HepG2 (cell line): ENCODE results near the gene DIAPH3. TPM values are rescaled to one million over a fixed set of nuclear protein-coding genes. Genes with fewer than 3 reads are reported as not detected.

Source experiments
- FOXA1 ChIP-seq, 2 experiments: fragments of 450-650 bp in 1 of 2; sonication (generic) in 1 of 2; formaldehyde crosslinking in 1 of 2; IDR thresholded peaks; 2 replicates each; pipeline versions ENCODE4 v1.4.0 to v1.6.1; 2016 to 2020; ENCODE audit warnings: missing genetic modification reagents in 1 of 2
- HHEX ChIP-seq: IDR thresholded peaks from 2 replicates; pipeline ENCODE4 v1.6.1; 2016; ENCODE audit warnings: control low read depth
- IRF1 ChIP-seq: sonication (generic); formaldehyde crosslinking; IDR thresholded peaks from 2 replicates; pipeline ENCODE4 v1.4.0; 2020; ENCODE audit warnings: low read depth, mild to moderate bottlenecking, missing genetic modification reagents
- KDM5A ChIP-seq: fragments of 200-600 bp; sonication (generic); IDR thresholded peaks from 2 replicates; pipeline ENCODE4 v1.7.0; 2018; ENCODE audit warnings: antibody characterized with exemption, mild to moderate bottlenecking, low read length, borderline replicate concordance
- MXD1 ChIP-seq: sonication (generic); formaldehyde crosslinking; IDR thresholded peaks from 2 replicates; pipeline ENCODE4 v1.4.0; 2020; ENCODE audit warnings: mild to moderate bottlenecking, missing genetic modification reagents
- RAD51 ChIP-seq: fragments of 450-650 bp; IDR thresholded peaks from 2 replicates; pipeline ENCODE4 v1.6.1; 2016; ENCODE audit warnings: borderline replicate concordance
- RFXANK ChIP-seq: IDR thresholded peaks from 2 replicates; pipeline ENCODE4 v1.6.1; 2016
- RXRB ChIP-seq: IDR thresholded peaks from 2 replicates; pipeline ENCODE4 v1.6.1; 2016; ENCODE audit warnings: borderline replicate concordance, missing genetic modification reagents, missing compliant biosample characterization
- SMARCC2 ChIP-seq: fragments of 450-650 bp; IDR thresholded peaks from 2 replicates; pipeline ENCODE4 v1.6.1; 2017; ENCODE audit warnings: antibody characterized with exemption, mild to moderate bottlenecking
- TCF7 ChIP-seq: sonication (generic); IDR thresholded peaks from 2 replicates; pipeline ENCODE4 v1.6.1; 2016; ENCODE audit warnings: antibody characterized with exemption, low read depth
- ZBTB2 ChIP-seq: sonication (generic); formaldehyde crosslinking; IDR thresholded peaks from 2 replicates; pipeline ENCODE4 v1.8.0; 2022; ENCODE audit warnings: low read depth, missing genetic modification reagents
- ZFP36L1 ChIP-seq: sonication (generic); formaldehyde crosslinking; IDR thresholded peaks from 2 replicates; pipeline ENCODE4 v1.8.0; 2022; ENCODE audit warnings: mild to moderate bottlenecking, missing genetic modification reagents, moderate library complexity
- ZNF224 ChIP-seq: sonication (generic); formaldehyde crosslinking; IDR thresholded peaks from 2 replicates; pipeline ENCODE4 v1.5.0; 2020; ENCODE audit warnings: mild to moderate bottlenecking, missing genetic modification reagents
- ZNF451 ChIP-seq: sonication (generic); formaldehyde crosslinking; IDR thresholded peaks from 2 replicates; pipeline ENCODE4 v1.5.0; 2020; ENCODE audit warnings: mild to moderate bottlenecking, missing genetic modification reagents
- ZNF576 ChIP-seq: sonication (generic); formaldehyde crosslinking; IDR thresholded peaks from 2 replicates; pipeline ENCODE4 v1.4.0; 2020; ENCODE audit warnings: mild to moderate bottlenecking, missing genetic modification reagents
- ZNF776 ChIP-seq: sonication (generic); formaldehyde crosslinking; IDR thresholded peaks from 2 replicates; pipeline ENCODE4 v1.4.0; 2020; ENCODE audit warnings: mild to moderate bottlenecking, missing genetic modification reagents
- ZSCAN22 ChIP-seq: sonication (generic); formaldehyde crosslinking; IDR thresholded peaks from 2 replicates; pipeline ENCODE4 v1.4.0; 2020; ENCODE audit warnings: mild to moderate bottlenecking, missing genetic modification reagents
- ZUFSP ChIP-seq: sonication (generic); formaldehyde crosslinking; IDR thresholded peaks from 2 replicates; pipeline ENCODE4 v1.9.0; 2021; ENCODE audit warnings: missing genetic modification reagents, mild to moderate bottlenecking, borderline replicate concordance
- polyA plus RNA-seq, 8 experiments: library from polyadenylated mRNA; depleted of rRNA in 3 of 8; stranded (reverse) in 7 of 8; unstranded in 1 of 8; fragments of >200 nt; fragmentation: Illumina TruSeq in 4 of 8; extraction: Trizol in 4 of 8; gene quantifications; 2 replicates each; pipeline versions ENCODE4 v1.2.1 to v1.2.3, GENCODE V29; 2011 to 2016; ENCODE audit warnings: low read depth in 4 of 8, missing spikeins in 1 of 8, mixed read lengths in 1 of 8; ENCODE audit not compliant: insufficient read depth in 1 of 8
- total RNA-seq, 5 experiments: library from RNA; depleted of rRNA; stranded (reverse); fragments of >200 nt; fragmentation: Illumina TruSeq; extraction: Trizol; gene quantifications; 2 replicates each; pipeline ENCODE4 v1.2.3, GENCODE V29; 2016; ENCODE audit warnings: low read depth in 1 of 5
- TF ChIP-seq, protein P1 (sequence below): sonication (generic); formaldehyde crosslinking; IDR thresholded peaks from 2 replicates; pipeline ENCODE4; 2020; ENCODE audit warnings: missing genetic modification reagents, mild to moderate bottlenecking, borderline replicate concordance
- TF ChIP-seq, protein P2 (sequence below): sonication (generic); formaldehyde crosslinking; IDR thresholded peaks from 2 replicates; pipeline ENCODE4 v1.8.1; 2023; ENCODE audit warnings: mild to moderate bottlenecking, moderate library complexity, missing genetic modification reagents

The DIAPH3 gene
- total and polyA plus RNA-seq, 2 of the 13 experiments (the other 11 are each of a cell fraction or from before 2014, with no cell fraction given), result 4.0 to 9.3 TPM

DNA sequence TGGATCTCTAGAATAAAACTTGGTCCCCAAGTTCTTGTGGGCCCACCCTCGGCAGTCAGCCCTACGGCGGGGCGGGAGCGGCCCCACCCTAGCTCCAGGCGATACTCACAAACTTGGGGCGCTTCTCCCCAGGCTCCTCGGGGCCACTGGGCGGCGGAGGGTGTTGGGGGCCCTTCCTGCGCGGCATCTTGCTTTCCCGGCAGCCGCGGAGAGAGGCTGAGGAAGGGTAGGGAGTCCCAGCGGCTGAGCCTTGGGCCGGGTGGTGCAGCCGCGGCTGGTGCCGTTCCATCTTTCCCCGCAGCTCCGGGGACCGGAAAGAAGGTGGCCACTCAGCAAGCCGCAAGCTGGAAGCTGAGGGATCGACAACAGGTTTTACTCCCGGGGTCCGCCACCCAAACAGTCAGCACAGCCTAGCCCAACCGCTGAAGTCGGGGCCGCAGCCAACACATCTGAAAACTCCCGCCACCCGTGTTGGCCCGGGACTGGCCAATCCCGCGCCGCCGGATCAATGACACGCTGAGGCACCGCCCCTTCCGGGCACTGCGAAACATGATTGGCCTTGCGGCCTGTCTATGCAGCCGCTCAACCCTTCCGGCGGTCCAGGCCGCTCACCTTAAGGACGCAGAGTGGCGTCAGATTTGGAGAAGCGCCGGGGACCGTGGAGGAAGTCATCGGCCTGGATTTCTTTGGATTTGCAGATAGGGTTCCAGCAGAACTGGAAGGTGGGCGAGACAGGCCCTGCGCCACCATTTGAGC is at the start of gene DIAPH3 (continued):
- TF ChIP-seq ZNF576 (CRISPR knock-in tag), result no peak
- no peak for TF ChIP-seq ZNF451 (CRISPR knock-in tag)
- peak; percentile 90 for TF ChIP-seq ZFP36L1 (CRISPR knock-in tag)
- TF ChIP-seq ZUFSP, result no peak
- 0 out of 2 replicates have a peak, but pooled peaks have one; percentile 59 for TF ChIP-seq ZNF224 (CRISPR knock-in tag)
- TF ChIP-seq, protein P1, sequence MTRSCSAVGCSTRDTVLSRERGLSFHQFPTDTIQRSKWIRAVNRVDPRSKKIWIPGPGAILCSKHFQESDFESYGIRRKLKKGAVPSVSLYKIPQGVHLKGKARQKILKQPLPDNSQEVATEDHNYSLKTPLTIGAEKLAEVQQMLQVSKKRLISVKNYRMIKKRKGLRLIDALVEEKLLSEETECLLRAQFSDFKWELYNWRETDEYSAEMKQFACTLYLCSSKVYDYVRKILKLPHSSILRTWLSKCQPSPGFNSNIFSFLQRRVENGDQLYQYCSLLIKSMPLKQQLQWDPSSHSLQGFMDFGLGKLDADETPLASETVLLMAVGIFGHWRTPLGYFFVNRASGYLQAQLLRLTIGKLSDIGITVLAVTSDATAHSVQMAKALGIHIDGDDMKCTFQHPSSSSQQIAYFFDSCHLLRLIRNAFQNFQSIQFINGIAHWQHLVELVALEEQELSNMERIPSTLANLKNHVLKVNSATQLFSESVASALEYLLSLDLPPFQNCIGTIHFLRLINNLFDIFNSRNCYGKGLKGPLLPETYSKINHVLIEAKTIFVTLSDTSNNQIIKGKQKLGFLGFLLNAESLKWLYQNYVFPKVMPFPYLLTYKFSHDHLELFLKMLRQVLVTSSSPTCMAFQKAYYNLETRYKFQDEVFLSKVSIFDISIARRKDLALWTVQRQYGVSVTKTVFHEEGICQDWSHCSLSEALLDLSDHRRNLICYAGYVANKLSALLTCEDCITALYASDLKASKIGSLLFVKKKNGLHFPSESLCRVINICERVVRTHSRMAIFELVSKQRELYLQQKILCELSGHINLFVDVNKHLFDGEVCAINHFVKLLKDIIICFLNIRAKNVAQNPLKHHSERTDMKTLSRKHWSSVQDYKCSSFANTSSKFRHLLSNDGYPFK (CRISPR knock-in tag), result peak; percentile 47; the same call in 1 of the 2 replicates
- TF ChIP-seq, protein P2, sequence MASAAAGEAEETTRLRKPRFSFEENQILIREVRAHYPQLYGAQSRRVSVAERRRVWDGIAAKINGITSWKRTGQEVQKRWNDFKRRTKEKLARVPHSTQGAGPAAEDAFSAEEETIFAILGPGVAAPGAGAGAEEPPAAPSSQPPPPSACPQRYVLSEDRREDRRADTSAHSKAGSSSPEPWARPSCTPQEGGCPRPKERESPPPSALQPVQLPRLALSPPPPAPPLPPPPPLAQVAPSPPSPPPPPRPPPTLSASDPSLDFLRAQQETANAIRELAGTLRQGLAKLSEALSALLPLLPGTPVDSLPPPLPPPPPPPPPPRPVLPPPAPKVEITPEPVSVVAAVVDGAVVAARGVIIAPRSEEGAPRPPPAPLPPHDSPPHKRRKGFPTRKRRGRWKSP, result peak; percentile 64; the same call in 1 of the 2 replicates
- TF ChIP-seq RXRB (CRISPR knock-in tag), result peak; percentile 37; the same call in 1 of the 2 replicates
- TF ChIP-seq RFXANK (CRISPR knock-in tag), result 0 out of 2 replicates have a peak, but pooled peaks have one; percentile 52
- TF ChIP-seq TCF7, result no peak
- no peak for TF ChIP-seq ZSCAN22 (CRISPR knock-in tag)
- TF ChIP-seq IRF1, result no peak
- 0 out of 2 replicates have a peak, but pooled peaks have one; percentile 71 for TF ChIP-seq ZBTB2 (CRISPR knock-in tag)
- no peak for TF ChIP-seq FOXA1 (IDR thresholded peaks at IDR 0.05)
- no peak for TF ChIP-seq FOXA1 (CRISPR knock-in tag; IDR thresholded peaks at IDR 0.05)
- no peak for TF ChIP-seq RAD51
- peak; percentile 77; the same call in 1 of the 2 replicates for TF ChIP-seq ZNF776 (CRISPR knock-in tag)
- no peak for TF ChIP-seq HHEX (CRISPR knock-in tag)
- peak; percentile 71; the same call in 1 of the 2 replicates for TF ChIP-seq MXD1 (CRISPR knock-in tag)
- peak; percentile 84 for TF ChIP-seq KDM5A
- TF ChIP-seq SMARCC2, result no peak
